ENCODE data around the gene DKC1.

Gene DKC1

DNA sequence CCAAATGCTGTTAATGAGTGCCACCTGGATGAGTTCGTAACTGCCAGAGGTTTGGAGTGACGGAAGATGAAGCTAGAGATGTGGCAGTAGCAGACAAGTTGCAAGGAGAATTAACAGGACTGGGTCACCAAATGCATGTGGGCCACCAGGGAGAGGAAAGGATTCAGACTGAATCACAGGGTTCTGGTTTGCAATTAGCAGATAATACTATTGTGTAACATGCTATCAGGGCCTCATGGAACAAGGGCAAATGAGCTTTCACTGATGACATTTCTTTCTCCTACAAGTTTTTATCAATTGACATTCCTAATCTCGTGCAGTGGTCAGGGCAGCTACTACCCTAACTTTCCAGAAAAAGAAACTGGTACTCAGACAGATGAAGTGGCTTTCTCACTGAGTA, 33.2 kb upstream of the DKC1 start:
- TF ChIP-seq, protein P1, sequence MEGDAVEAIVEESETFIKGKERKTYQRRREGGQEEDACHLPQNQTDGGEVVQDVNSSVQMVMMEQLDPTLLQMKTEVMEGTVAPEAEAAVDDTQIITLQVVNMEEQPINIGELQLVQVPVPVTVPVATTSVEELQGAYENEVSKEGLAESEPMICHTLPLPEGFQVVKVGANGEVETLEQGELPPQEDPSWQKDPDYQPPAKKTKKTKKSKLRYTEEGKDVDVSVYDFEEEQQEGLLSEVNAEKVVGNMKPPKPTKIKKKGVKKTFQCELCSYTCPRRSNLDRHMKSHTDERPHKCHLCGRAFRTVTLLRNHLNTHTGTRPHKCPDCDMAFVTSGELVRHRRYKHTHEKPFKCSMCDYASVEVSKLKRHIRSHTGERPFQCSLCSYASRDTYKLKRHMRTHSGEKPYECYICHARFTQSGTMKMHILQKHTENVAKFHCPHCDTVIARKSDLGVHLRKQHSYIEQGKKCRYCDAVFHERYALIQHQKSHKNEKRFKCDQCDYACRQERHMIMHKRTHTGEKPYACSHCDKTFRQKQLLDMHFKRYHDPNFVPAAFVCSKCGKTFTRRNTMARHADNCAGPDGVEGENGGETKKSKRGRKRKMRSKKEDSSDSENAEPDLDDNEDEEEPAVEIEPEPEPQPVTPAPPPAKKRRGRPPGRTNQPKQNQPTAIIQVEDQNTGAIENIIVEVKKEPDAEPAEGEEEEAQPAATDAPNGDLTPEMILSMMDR (IDR thresholded peaks at IDR 0.05; ENCODE audit: control insufficient read depth, extremely low read depth, insufficient read depth), result no peak
- DNase-seq (ENCODE audit: low read depth), result no peak
- no peak overlapping the region for H3K4me3 ChIP-seq (ENCODE audit: low read depth, low read length)

- DNase-seq (ENCODE audit: low read depth), result peak; percentile 13
- TF ChIP-seq, protein P1 (IDR thresholded peaks at IDR 0.05; ENCODE audit: control insufficient read depth, extremely low read depth, insufficient read depth), result no peak
- H3K4me3 ChIP-seq (ENCODE audit: low read depth, low read length), result no peak overlapping the region
Observed at GRCh38 chrX:154730253-154730891, 32.3 kb upstream of the DKC1 start.

DNA sequence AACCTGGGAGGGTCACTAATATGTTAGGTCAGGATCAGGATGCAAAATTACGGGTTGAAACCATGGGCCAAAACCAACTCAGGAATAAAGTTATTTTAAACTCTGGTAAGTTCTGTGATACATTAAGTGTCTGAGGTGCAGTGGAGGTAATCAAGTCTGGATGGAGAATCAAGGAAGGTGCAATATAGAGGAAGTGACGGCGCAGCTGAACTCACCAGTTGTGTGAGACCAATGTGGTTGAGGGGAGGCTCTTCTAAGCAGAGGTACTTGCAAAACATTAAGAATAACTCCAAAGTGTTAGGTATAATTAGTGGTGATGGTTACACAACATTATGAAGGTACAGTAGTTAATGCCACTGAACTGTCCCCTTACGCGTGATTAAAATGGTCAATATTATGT, 31.5 kb upstream of the DKC1 start:
- DNase-seq (ENCODE audit: low read depth), result no peak

DNA sequence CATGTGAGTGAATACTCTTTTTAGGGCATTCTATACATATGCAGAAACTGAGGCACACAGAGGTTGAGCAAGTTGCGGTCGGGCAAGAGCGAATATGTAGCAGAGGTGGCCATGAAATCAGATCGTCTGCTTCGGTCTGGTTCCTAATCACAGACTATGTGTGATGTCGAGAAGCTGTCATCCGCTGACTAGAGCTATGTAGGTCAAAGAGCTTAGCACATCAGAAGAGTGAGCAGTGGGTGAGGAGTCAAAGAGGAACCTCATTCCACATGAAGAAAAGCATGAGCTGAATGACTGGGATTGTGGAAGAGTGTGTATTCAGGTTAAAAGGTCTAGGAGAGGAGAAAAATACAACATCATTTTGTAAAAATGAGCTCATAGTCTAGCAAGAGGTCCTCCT, 30.8 kb upstream of the DKC1 start:
- H3K4me3 ChIP-seq (ENCODE audit: low read depth, low read length), result no peak overlapping the region
- TF ChIP-seq, protein P1 (IDR thresholded peaks at IDR 0.05; ENCODE audit: control insufficient read depth, extremely low read depth, insufficient read depth), result no peak
- DNase-seq (ENCODE audit: low read depth), result no peak

More for the DNA sequence above, 31.5 kb upstream of the DKC1 start:
- no peak overlapping the region for H3K4me3 ChIP-seq (ENCODE audit: low read depth, low read length)
- TF ChIP-seq, protein P1 (IDR thresholded peaks at IDR 0.05; ENCODE audit: control insufficient read depth, extremely low read depth, insufficient read depth), result no peak

DNA sequence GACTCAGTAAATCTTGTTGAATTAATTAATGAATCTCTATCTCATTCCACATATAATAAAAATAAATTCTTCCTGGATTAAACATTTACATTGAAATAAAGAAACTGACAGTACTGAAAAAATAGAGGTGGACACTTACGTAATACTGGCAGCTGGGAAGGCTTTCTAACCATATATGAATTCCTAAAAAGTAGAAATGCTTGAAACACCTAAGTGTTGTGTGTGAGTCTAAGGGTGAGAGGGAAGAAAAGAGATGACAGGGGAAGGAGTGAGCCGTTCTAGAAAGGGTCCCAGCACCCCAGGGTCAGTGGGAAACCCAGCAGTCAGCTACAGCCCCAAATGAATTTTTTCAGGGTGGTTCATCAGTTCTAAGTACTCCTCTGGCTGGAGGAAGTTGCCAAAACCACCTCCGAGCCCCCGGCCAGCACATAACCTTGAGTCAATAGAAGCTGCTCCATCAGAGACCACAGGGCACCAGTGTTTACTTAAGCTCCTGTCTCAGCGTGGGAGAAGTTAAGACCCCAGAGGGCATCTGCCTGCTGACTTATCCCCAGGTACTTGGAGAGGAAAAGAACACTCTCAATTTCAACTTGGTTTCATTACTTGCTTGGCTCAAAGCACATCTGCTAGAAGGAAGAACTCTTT, 30.1 kb upstream of the DKC1 start:
- TF ChIP-seq, protein P1 (IDR thresholded peaks at IDR 0.05; ENCODE audit: control insufficient read depth, extremely low read depth, insufficient read depth), result no peak
- no peak for DNase-seq (ENCODE audit: low read depth)
- no peak overlapping the region for H3K4me3 ChIP-seq (ENCODE audit: low read depth, low read length)

- TF ChIP-seq, protein P1 (IDR thresholded peaks at IDR 0.05; ENCODE audit: control insufficient read depth, extremely low read depth, insufficient read depth), result no peak
- no peak for DNase-seq (ENCODE audit: low read depth)
- no peak overlapping the region for H3K4me3 ChIP-seq (ENCODE audit: low read depth, low read length)
Observed at GRCh38 chrX:154733066-154733425, 29.6 kb upstream of the DKC1 start.
